ENCODE results near the gene TRIM9.
A peak's percentile ranks its signal among the peaks of the same experiment; 100 is the strongest.

The TRIM9 gene

GRCh38 chr14:51092965-51093364 is 1.9 kb downstream of the TRIM9 start:
- no peak for DNase-seq

- DNase-seq: no peak
Measured at GRCh38 chr14:51089278-51089677, 5.6 kb downstream of the TRIM9 start.

GRCh38 chr14:51087031-51087441 is 7.9 kb downstream of the TRIM9 start:
- DNase-seq: peak in 1 of 2 donors; percentile 2

GRCh38 chr14:51086044-51086443 is 8.9 kb downstream of the TRIM9 start:
- DNase-seq: no peak

- no peak for DNase-seq
Measured at GRCh38 chr14:51084962-51085361, 9.9 kb downstream of the TRIM9 start.

GRCh38 chr14:51084507-51084906 is 10.4 kb downstream of the TRIM9 start:
- no peak for DNase-seq

- DNase-seq: no peak
Measured at GRCh38 chr14:51082349-51082748, 12.6 kb downstream of the TRIM9 start.

- DNase-seq: no peak
Measured at GRCh38 chr14:51081712-51082111, 13.2 kb downstream of the TRIM9 start.

GRCh38 chr14:51081209-51081608 is 13.7 kb downstream of the TRIM9 start:
- no peak for DNase-seq

- DNase-seq: no peak
Measured at GRCh38 chr14:51080645-51081044, 14.3 kb downstream of the TRIM9 start.

- no peak for DNase-seq
Measured at GRCh38 chr14:51079489-51079888, 15.4 kb downstream of the TRIM9 start.

- DNase-seq: no peak
Measured at GRCh38 chr14:51079085-51079484, 15.8 kb downstream of the TRIM9 start.

GRCh38 chr14:51074701-51075385 is 20.1 kb downstream of the TRIM9 start:
- no peak for DNase-seq

GRCh38 chr14:51073731-51074130 is 21.2 kb downstream of the TRIM9 start:
- DNase-seq: no peak

GRCh38 chr14:51072976-51073375 is 21.9 kb downstream of the TRIM9 start:
- no peak for DNase-seq

GRCh38 chr14:51071857-51072256 is 23.0 kb downstream of the TRIM9 start:
- no peak for DNase-seq

GRCh38 chr14:51070726-51071125 is 24.2 kb downstream of the TRIM9 start:
- no peak for DNase-seq

- no peak for DNase-seq
Measured at GRCh38 chr14:51069055-51069454, 25.9 kb downstream of the TRIM9 start.

GRCh38 chr14:51068268-51068667 is 26.6 kb downstream of the TRIM9 start:
- DNase-seq: no peak

- no peak for DNase-seq
Measured at GRCh38 chr14:51067295-51067694, 27.6 kb downstream of the TRIM9 start.

- DNase-seq: no peak
Measured at GRCh38 chr14:51066576-51066975, 28.3 kb downstream of the TRIM9 start.

- no peak for DNase-seq
Measured at GRCh38 chr14:51059032-51059431, 35.9 kb downstream of the TRIM9 start.

GRCh38 chr14:51058382-51058781 is 36.5 kb downstream of the TRIM9 start:
- no peak for DNase-seq

GRCh38 chr14:51056421-51056820 is 38.5 kb downstream of the TRIM9 start:
- no peak for DNase-seq

- DNase-seq: no peak
Measured at GRCh38 chr14:51053157-51053556, 41.7 kb downstream of the TRIM9 start.
